GM23338 (cell line): ENCODE data around the gene PALM. TPM values are rescaled to one million over a fixed set of nuclear protein-coding genes. Genes with fewer than 3 reads are reported as not detected.

Source experiments
- ATAC-seq: fragments of 200-7000 bp; cut with Tn5 transposase; 3 replicates; pipeline ENCODE4 v1.9.1; 2020
- DNase-seq: peaks from one replicate; pipeline ENCODE4 v3.0.0-alpha.2; 2015; ENCODE audit warnings: low spot score
- H2AFZ ChIP-seq: fragments of 200-600 bp; sonication (generic); 2 replicates; pipeline ENCODE4 v1.8.0; 2016; ENCODE audit warnings: antibody characterized with exemption, mild to moderate bottlenecking, moderate library complexity
- H3F3A ChIP-seq: fragments of 200-600 bp; sonication (generic); replicated peaks from 2 replicates; pipeline ENCODE4 v1.8.0; 2017; ENCODE audit warnings: antibody characterized with exemption, mixed run types, low read depth
- H3K27ac ChIP-seq: fragments of 200-600 bp; sonication (generic); 2 replicates; pipeline ENCODE4 v1.6.1; 2016; ENCODE audit warnings: low read depth
- H3K27me3 ChIP-seq: fragments of 200-600 bp; sonication (generic); 2 replicates; pipeline ENCODE4 v1.8.0; 2016; ENCODE audit warnings: mild to moderate bottlenecking, mixed run types, moderate library complexity; ENCODE audit not compliant: insufficient read depth
- H3K36me3 ChIP-seq: fragments of 200-600 bp; sonication (generic); 2 replicates; pipeline ENCODE4 v1.8.0; 2016; ENCODE audit warnings: mild to moderate bottlenecking; ENCODE audit not compliant: insufficient read depth
- H3K4me1 ChIP-seq: fragments of 200-600 bp; sonication (generic); 2 replicates; pipeline ENCODE4 v1.8.0; 2016; ENCODE audit warnings: mild to moderate bottlenecking, moderate library complexity; ENCODE audit not compliant: insufficient read depth
- H3K4me2 ChIP-seq: fragments of 200-600 bp; sonication (generic); 2 replicates; pipeline ENCODE4 v1.7.1; 2017; ENCODE audit warnings: mixed run types
- H3K4me3 ChIP-seq: fragments of 200-600 bp; sonication (generic); 2 replicates; pipeline ENCODE4 v1.6.1; 2016; ENCODE audit warnings: mixed run types
- H3K79me2 ChIP-seq: fragments of 200-600 bp; sonication (generic); replicated peaks from 2 replicates; pipeline ENCODE4 v1.8.0; 2017; ENCODE audit warnings: mild to moderate bottlenecking; ENCODE audit not compliant: insufficient read depth
- H3K9me2 ChIP-seq: fragments of 200-600 bp; sonication (generic); 2 replicates; pipeline ENCODE4 v1.8.0; 2017; ENCODE audit not compliant: insufficient read depth
- H4K20me1 ChIP-seq: fragments of 200-600 bp; sonication (generic); replicated peaks from 2 replicates; pipeline ENCODE4 v1.8.0; 2017; ENCODE audit warnings: mild to moderate bottlenecking; ENCODE audit not compliant: insufficient read depth
- H3K27ac Mint-ChIP-seq: 2 replicates; pipeline ENCODE4 v1.8.0; 2020; ENCODE audit warnings: inconsistent platforms, mild to moderate bottlenecking, moderate library complexity, mixed read lengths
- H3K27me3 Mint-ChIP-seq: 3 replicates; pipeline ENCODE4 v1.8.0; 2022; ENCODE audit warnings: low read depth, mild to moderate bottlenecking, moderate library complexity, mixed read lengths, inconsistent platforms; ENCODE audit not compliant: insufficient read depth, poor library complexity
- H3K36me3 Mint-ChIP-seq: 3 replicates; pipeline ENCODE4 v1.8.0; 2021; ENCODE audit warnings: low read depth, mild to moderate bottlenecking, inconsistent platforms, moderate library complexity, mixed read lengths
- H3K4me1 Mint-ChIP-seq: 3 replicates; pipeline ENCODE4 v1.8.0; 2020; ENCODE audit warnings: mild to moderate bottlenecking, inconsistent platforms, mixed read lengths
- H3K4me3 Mint-ChIP-seq: 3 replicates; pipeline ENCODE4 v1.8.0; 2021; ENCODE audit warnings: moderate library complexity, mild to moderate bottlenecking, inconsistent platforms, mixed read lengths
- H3K9me3 Mint-ChIP-seq: 3 replicates; pipeline ENCODE4 v1.8.0; 2020; ENCODE audit warnings: moderate library complexity, mild to moderate bottlenecking, inconsistent platforms, mixed read lengths
- CREB1 ChIP-seq: fragments of 250-450 bp; sonication (Bioruptor Pico); IDR thresholded peaks from 2 replicates; pipeline ENCODE4 v1.5.0; 2020; ENCODE audit warnings: low read depth, mild to moderate bottlenecking, moderate library complexity
- CTCF ChIP-seq, 2 experiments: fragments of 200-600 bp in 1 of 2; sonication (generic) in 1 of 2; conservative IDR thresholded peaks; 2 replicates each; pipeline versions ENCODE4 v1.5.1 to v1.6.1; 2016 to 2017; ENCODE audit warnings: antibody characterized with exemption in 2 of 2, low read depth in 2 of 2, mild to moderate bottlenecking in 2 of 2, moderate library complexity in 1 of 2
- ETS1 ChIP-seq: IDR thresholded peaks from 2 replicates; pipeline ENCODE4 v1.6.1; 2016; ENCODE audit warnings: antibody characterized with exemption
- EZH2 ChIP-seq: fragments of 200-600 bp; sonication (generic); IDR thresholded peaks from one replicate; pipeline ENCODE4 v1.8.0; 2017; ENCODE audit warnings: antibody characterized with exemption, mild to moderate bottlenecking, low read depth; ENCODE audit not compliant: unreplicated experiment
- EZH2phosphoT487 ChIP-seq: fragments of 200-600 bp; sonication (generic); IDR thresholded peaks from one replicate; pipeline ENCODE4 v1.8.1; 2018; ENCODE audit warnings: antibody characterized with exemption; ENCODE audit not compliant: unreplicated experiment
- NANOG ChIP-seq: IDR thresholded peaks from 2 replicates; pipeline ENCODE4 v1.6.1; 2016; ENCODE audit warnings: antibody characterized with exemption, borderline replicate concordance
- POLR2AphosphoS5 ChIP-seq: IDR thresholded peaks from 2 replicates; pipeline ENCODE4 v1.6.1; 2016; ENCODE audit warnings: antibody characterized with exemption, low read depth
- REST ChIP-seq: IDR thresholded peaks from one replicate; pipeline ENCODE4 v1.6.1; 2018; ENCODE audit warnings: antibody characterized with exemption; ENCODE audit not compliant: unreplicated experiment
- polyA plus RNA-seq: library from polyadenylated mRNA; unstranded; fragments of >200 nt; fragmentation: Nextera tagmentation; extraction: Ambion mirVana; gene quantifications from 2 replicates; pipeline ENCODE4 v1.2.1, GENCODE V29; 2016
- total RNA-seq: library from RNA; depleted of rRNA; stranded (reverse); fragments of >200 nt; shearing (Covaris generic); gene quantifications from 2 replicates; pipeline ENCODE4 v1.2.3, GENCODE V29; 2014

The PALM gene
- total and polyA plus RNA-seq, 2 experiments from 2014 or later, result 3.8 to 26.1 TPM

- TF ChIP-seq ETS1 (no peak), POLR2AphosphoS5 (no peak), CTCF (conservative IDR thresholded peaks at IDR 0.05; ENCODE audit: low read depth in 2 of 2) (no peak), CREB1 (CRISPR knock-in tag) (no peak), NANOG (no peak), EZH2 (no peak), REST (no peak)
These were observed 14.0 kb upstream of the PALM start (continued) for GRCh38 chr19:694481-695351.

GRCh38 chr19:695352-695949 lies 13.3 kb upstream of the PALM start, which contains the start of gene PRSS57:
Gene PRSS57, minus strand, starts transcription at chr19:695452. Its CDS starts 22 bp downstream, at chr19:695430.
- Histone ChIP-seq H3K27ac (no peak within 1 kb of the TSS), H3K4me1 (no peaks in the 10 kb centered on the region), H3F3A (no peaks in the 10 kb centered on the region), H3K36me3 (no peaks in the 10 kb centered on the region), H4K20me1 (no peaks in the 10 kb centered on the region), H3K27me3 (no peaks in the 10 kb centered on the region), H2AFZ (no peak within 1 kb of the TSS), H3K9me2 (no peaks in the 10 kb centered on the region), H3K4me3 (no peak within 1 kb of the TSS), H3K79me2 (no peaks in the 10 kb centered on the region), H3K4me2 (no peak within 1 kb of the TSS)
- DNase-seq, result no peak
- no peak for ATAC-seq
- Mint-ChIP-seq H3K4me3 (no peak within 1 kb of the TSS), H3K4me1 (no peaks in the 10 kb centered on the region), H3K36me3 (no peaks in the 10 kb centered on the region), H3K9me3 (no peaks in the 10 kb centered on the region), H3K27me3 (peaks cover 5% of the 10 kb centered on the region), H3K27ac (no peak within 1 kb of the TSS)
- TF ChIP-seq CREB1 (CRISPR knock-in tag), result no peak
- no peak for TF ChIP-seq EZH2
- TF ChIP-seq REST, result no peak
- TF ChIP-seq EZH2phosphoT487, result no peak
